Activated CD8-positive, alpha-beta T cell treated with anti-CD3 and anti-CD28 coated beads for 36 hours (primary cell): ENCODE measurements around the gene CCDC149. TPM values are rescaled to one million over a fixed set of nuclear protein-coding genes. Genes with fewer than 3 reads are reported as not detected.
A peak's percentile ranks its signal among the peaks of the same experiment; 100 is the strongest.

Experiments used
- ATAC-seq: fragments of 200-7000 bp; cut with Tn5 transposase; one replicate; pipeline ENCODE4 v1.10.0; 2021; ENCODE audit warnings: mild to moderate bottlenecking, moderate library complexity
- CTCF ChIA-PET: fragments of 350-600 bp; sonication (Branson Sonifier 250); formaldehyde crosslinking; loops from one replicate; lab custom pipeline; 2021; ENCODE audit warnings: antibody characterized with exemption; lab: Charles Lee
- POLR2A ChIA-PET: fragments of 350-600 bp; sonication (Branson Sonifier 250); formaldehyde crosslinking; loops from one replicate; lab custom pipeline; 2021; ENCODE audit warnings: antibody characterized with exemption; lab: Charles Lee
- DNase-seq: peaks from one replicate; pipeline ENCODE4 v3.0.0-alpha.2; 2020
- H3K27ac Mint-ChIP-seq: one replicate; pipeline ENCODE4 v1.8.0; 2021; ENCODE audit warnings: mild to moderate bottlenecking, mixed read lengths
- H3K27me3 Mint-ChIP-seq: one replicate; pipeline ENCODE4 v1.8.0; 2021; ENCODE audit warnings: mixed read lengths
- H3K36me3 Mint-ChIP-seq: one replicate; pipeline ENCODE4 v1.8.0; 2021; ENCODE audit warnings: low read depth, mixed read lengths
- H3K4me1 Mint-ChIP-seq: one replicate; pipeline ENCODE4 v1.8.0; 2021; ENCODE audit warnings: low read depth, mixed read lengths
- H3K4me3 Mint-ChIP-seq: one replicate; pipeline ENCODE4 v1.8.0; 2021; ENCODE audit warnings: mild to moderate bottlenecking, moderate library complexity, mixed read lengths
- H3K9me3 Mint-ChIP-seq: one replicate; pipeline ENCODE4 v1.8.0; 2021; ENCODE audit warnings: mixed read lengths
- intact Hi-C: fragments of 100-400 bp; cut with micrococcal nuclease; formaldehyde crosslinking; loops from one replicate; pipeline ENCODE4 v1.10.0; 2022
- total RNA-seq, 2 experiments: library from RNA; stranded (reverse); gene quantifications; one replicate each; pipeline ENCODE4 v1.2.3, GENCODE V29; 2021
- TF ChIP-seq, protein P1 (sequence below): fragments of 200-600 bp; IDR thresholded peaks from one replicate; pipeline ENCODE4 v1.8.0; 2022; ENCODE audit warnings: antibody characterized with exemption, mild to moderate bottlenecking

CCDC149 gene
- total RNA-seq, 2 experiments from 2014 or later: not detected

DNA sequence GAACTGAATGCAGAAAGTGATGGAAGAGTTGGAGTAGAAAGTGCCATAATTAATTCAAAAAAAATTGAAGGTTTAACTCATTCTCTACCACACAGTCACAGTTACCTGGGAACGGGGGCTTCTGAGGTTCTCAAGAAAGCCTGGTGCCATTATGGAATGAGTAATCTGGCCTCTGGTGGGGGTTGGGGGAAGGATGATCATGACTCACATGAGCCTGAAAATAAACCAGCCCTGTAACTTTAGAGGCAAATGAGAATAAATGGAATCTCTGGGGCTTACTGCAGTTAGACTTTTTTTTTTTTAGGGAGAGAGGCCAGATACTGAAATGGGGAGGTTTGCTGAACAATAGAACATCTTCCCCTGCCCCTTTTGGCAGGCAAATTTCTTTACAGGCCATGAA lies 62.2 kb downstream of the CCDC149 start:
- ATAC-seq: no peak
- Mint-ChIP-seq H3K27ac (no peak overlapping the region), H3K9me3 (no peaks in the 10 kb centered on the region), H3K4me3 (no peak overlapping the region), H3K27me3 (no peaks in the 10 kb centered on the region), H3K4me1 (no peaks in the 10 kb centered on the region), H3K36me3 (no peaks in the 10 kb centered on the region)
- POLR2A ChIA-PET: no interaction called here
- CTCF ChIA-PET: no interaction called here
- intact Hi-C loops: no loop called here
- TF ChIP-seq, protein P1, sequence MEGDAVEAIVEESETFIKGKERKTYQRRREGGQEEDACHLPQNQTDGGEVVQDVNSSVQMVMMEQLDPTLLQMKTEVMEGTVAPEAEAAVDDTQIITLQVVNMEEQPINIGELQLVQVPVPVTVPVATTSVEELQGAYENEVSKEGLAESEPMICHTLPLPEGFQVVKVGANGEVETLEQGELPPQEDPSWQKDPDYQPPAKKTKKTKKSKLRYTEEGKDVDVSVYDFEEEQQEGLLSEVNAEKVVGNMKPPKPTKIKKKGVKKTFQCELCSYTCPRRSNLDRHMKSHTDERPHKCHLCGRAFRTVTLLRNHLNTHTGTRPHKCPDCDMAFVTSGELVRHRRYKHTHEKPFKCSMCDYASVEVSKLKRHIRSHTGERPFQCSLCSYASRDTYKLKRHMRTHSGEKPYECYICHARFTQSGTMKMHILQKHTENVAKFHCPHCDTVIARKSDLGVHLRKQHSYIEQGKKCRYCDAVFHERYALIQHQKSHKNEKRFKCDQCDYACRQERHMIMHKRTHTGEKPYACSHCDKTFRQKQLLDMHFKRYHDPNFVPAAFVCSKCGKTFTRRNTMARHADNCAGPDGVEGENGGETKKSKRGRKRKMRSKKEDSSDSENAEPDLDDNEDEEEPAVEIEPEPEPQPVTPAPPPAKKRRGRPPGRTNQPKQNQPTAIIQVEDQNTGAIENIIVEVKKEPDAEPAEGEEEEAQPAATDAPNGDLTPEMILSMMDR: no peak
- peak; percentile 3 for DNase-seq

DNA sequence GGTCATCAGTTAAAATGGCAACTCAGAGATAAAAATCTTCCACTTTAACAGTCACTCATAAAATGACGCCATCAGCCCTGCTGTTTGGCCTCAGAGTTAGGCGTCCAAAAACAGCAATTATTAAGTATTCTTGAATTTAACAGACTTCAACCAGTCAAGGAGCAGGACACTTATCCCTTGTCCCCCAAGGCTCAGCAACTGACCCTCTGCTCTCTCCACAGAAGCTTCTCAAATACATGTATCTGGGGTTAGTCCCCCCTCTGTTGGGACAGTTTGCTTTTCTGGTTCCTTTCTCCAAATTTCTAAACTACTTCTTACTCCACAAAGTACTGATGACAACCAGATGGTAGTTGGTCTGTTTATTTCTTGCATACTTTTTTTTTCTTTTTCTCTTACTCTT lies 63.1 kb downstream of the CCDC149 start:
- no peak for DNase-seq
- intact Hi-C loops: no loop called here
- ChIA-PET CTCF (no interaction called here), POLR2A (no interaction called here)
- H3K27ac Mint-ChIP-seq: no peak overlapping the region
- H3K36me3 Mint-ChIP-seq: no peaks in the 10 kb centered on the region
- H3K4me3 Mint-ChIP-seq: no peak overlapping the region
- H3K27me3 Mint-ChIP-seq: no peaks in the 10 kb centered on the region
- ATAC-seq: no peak
- TF ChIP-seq, protein P1: no peak
- H3K4me1 Mint-ChIP-seq: no peaks in the 10 kb centered on the region
- no peaks in the 10 kb centered on the region for H3K9me3 Mint-ChIP-seq

DNA sequence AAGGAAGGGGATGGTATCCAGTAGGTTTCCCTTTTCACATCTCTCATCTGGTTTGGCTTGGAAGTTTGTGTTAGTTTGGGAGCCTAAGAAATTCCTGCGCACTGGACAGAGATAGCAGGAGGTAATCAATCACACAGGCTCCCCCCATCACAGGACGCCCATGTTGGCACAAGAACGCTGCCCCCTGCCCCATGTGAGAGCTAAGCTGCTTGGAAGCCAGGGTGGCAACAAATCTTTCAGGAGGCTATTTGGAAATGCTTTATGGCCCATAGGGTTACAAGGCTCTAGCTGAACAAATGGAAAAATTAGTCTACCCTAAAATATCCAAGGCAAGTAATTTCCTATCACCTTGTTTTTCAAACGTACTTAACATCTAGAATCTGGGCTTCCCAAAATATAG lies 63.5 kb downstream of the CCDC149 start:
- no peak overlapping the region for H3K4me3 Mint-ChIP-seq
- H3K27me3 Mint-ChIP-seq: no peaks in the 10 kb centered on the region
- TF ChIP-seq, protein P1: no peak
- H3K4me1 Mint-ChIP-seq: no peaks in the 10 kb centered on the region
- intact Hi-C loops: no loop called here
- no peak overlapping the region for H3K27ac Mint-ChIP-seq
- H3K9me3 Mint-ChIP-seq: no peaks in the 10 kb centered on the region
- DNase-seq (no peak), ATAC-seq (no peak)
- H3K36me3 Mint-ChIP-seq: no peaks in the 10 kb centered on the region
- ChIA-PET POLR2A (no interaction called here), CTCF (no interaction called here)

DNA sequence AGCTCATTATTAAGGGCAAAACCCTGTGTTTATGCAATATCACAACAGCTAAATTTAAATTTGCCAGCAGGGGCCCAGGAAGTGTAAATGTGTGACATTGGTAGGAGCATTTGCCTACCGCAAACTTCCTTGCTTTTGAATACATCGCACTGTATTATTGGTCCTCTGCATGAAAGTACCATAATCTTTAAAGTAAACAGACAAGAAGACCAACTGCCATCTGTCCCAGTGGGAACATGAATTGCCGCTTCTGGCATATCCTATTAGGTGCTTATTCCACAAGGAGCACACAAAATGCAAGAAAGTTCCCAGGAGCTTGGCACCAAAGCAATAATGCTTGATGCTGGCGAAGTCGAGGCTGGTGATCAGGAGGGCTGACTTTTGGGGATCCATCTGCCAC lies 66.1 kb downstream of the CCDC149 start:
- H3K27me3 Mint-ChIP-seq: no peaks in the 10 kb centered on the region
- ATAC-seq: no peak

DNA sequence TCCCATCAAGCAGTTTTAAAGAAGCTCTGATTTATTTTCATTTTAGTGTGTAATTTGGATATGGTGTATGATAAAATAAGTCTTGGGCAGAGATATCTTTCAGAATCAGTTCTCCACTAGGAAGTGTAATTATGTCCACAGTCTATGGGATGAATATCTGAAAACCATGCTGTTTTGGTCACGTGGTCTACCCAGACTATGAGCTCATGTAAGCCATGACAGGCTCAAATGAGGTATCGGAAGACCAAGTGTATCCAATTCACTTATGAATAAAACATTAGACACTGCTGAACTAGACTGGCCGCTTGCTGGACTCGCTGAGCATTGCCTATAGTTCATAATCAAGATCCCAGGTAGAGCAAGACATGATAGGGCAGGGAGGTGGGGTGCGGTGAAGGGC lies 66.9 kb downstream of the CCDC149 start:
- ATAC-seq: no peak

More for the DNA sequence above, 66.1 kb downstream of the CCDC149 start:
- H3K4me3 Mint-ChIP-seq: no peak overlapping the region
- POLR2A ChIA-PET: interaction anchor here (0.5 kb wide), 1 partner anchor 852 kb away, joined by 3 read pairs; no protein-coding TSS in a partner anchor
- CTCF ChIA-PET: no interaction called here
- intact Hi-C loops: no loop called here
- H3K9me3 Mint-ChIP-seq: no peaks in the 10 kb centered on the region
- H3K4me1 Mint-ChIP-seq: no peaks in the 10 kb centered on the region
- DNase-seq: no peak
- no peak overlapping the region for H3K27ac Mint-ChIP-seq
- TF ChIP-seq, protein P1: no peak
- H3K36me3 Mint-ChIP-seq: no peaks in the 10 kb centered on the region

More for the DNA sequence above, 66.9 kb downstream of the CCDC149 start:
- ChIA-PET POLR2A (no interaction called here), CTCF (interaction anchor here (0.8 to 0.9 kb wide), 2 partner anchors 88 to 134 kb away, joined by 3 read pairs; no protein-coding TSS in a partner anchor)
- no peaks in the 10 kb centered on the region for H3K9me3 Mint-ChIP-seq
- no peaks in the 10 kb centered on the region for H3K27me3 Mint-ChIP-seq
- H3K4me3 Mint-ChIP-seq: no peak overlapping the region
- no peak overlapping the region for H3K27ac Mint-ChIP-seq
- intact Hi-C loops: no loop called here
- TF ChIP-seq, protein P1: no peak
- no peaks in the 10 kb centered on the region for H3K4me1 Mint-ChIP-seq
- no peak for DNase-seq
- H3K36me3 Mint-ChIP-seq: no peaks in the 10 kb centered on the region
